Stomach (tissue), 4 donors: ENCODE data around the gene LIMS4.
"Not testable (repeated sequence)": the region's sequence is repeated elsewhere in the genome, so short reads cannot be mapped to it uniquely, and the experiment has no call there.

Experiments
- CTCF ChIP-seq, 7 experiments: fragments of 450-650 bp in 4 of 7; fragments of 200-600 bp in 3 of 7; sonication (generic) in 3 of 7; IDR thresholded peaks; one replicate each; pipeline ENCODE4 v1.5.1; 2016 to 2019; ENCODE audit warnings: antibody characterized with exemption in 7 of 7, control low read depth in 2 of 7, mild to moderate bottlenecking in 1 of 7
- EP300 ChIP-seq: sonication (generic); formaldehyde crosslinking; IDR thresholded peaks from one replicate; pipeline ENCODE4 v1.6.1; 2017; ENCODE audit warnings: antibody characterized with exemption
- POLR2A ChIP-seq, 4 donors: fragments of 450-650 bp; IDR thresholded peaks; one replicate each; pipeline ENCODE4 v1.6.1; 2016; ENCODE audit warnings: antibody characterized with exemption in 4 of 4, control low read depth in 2 of 4, mild to moderate bottlenecking in 1 of 4, moderate library complexity in 1 of 4
- POLR2AphosphoS5 ChIP-seq, 3 donors: sonication (generic); formaldehyde crosslinking; IDR thresholded peaks; one replicate each; pipeline ENCODE4 v1.6.1; 2016; ENCODE audit warnings: antibody characterized with exemption in 3 of 3

DNA sequence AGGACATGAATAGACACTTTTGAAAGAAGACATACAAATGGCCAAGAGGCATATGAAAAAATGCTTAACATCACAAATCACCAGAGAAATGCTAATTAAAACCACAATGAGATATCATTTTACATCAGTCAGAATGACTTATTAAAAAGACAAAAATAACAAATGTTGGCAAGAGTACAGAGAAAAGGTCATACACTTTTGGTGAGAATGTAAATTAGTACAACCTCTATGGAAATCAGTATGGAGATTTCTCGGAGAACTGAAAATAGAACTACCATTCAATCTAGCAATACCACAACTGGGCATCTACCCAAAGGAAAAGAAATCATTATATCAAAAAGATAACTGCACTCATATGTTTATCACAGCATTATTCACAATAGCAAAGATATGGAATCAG lies 16.4 kb upstream of the LIMS4 start:
- not testable (repeated sequence) for TF ChIP-seq CTCF (IDR thresholded peaks at IDR 0.05); POLR2A (IDR thresholded peaks at IDR 0.05); POLR2AphosphoS5 (IDR thresholded peaks at IDR 0.05); EP300
